ENCODE measurements around the gene SUGT1.

SUGT1 gene

GRCh38 chr13:52737451-52737850 lies 84.8 kb downstream of the SUGT1 start:
- DNase-seq (ENCODE audit: low read depth), result no peak
- H3K4me3 ChIP-seq (ENCODE audit: control insufficient read depth, low read depth, low read length), result no peak overlapping the region
- TF ChIP-seq CTCF (conservative IDR thresholded peaks at IDR 0.05; ENCODE audit: control insufficient read depth, insufficient read depth, low read depth, low read length), result no peak

- DNase-seq (ENCODE audit: low read depth), result no peak
- no peak for TF ChIP-seq CTCF (conservative IDR thresholded peaks at IDR 0.05; ENCODE audit: control insufficient read depth, insufficient read depth, low read depth, low read length)
Observed at GRCh38 chr13:52737965-52738364, 85.3 kb downstream of the SUGT1 start.

GRCh38 chr13:52738719-52739467 lies 86.3 kb downstream of the SUGT1 start:
- no peak for TF ChIP-seq CTCF (conservative IDR thresholded peaks at IDR 0.05; ENCODE audit: control insufficient read depth, insufficient read depth, low read depth, low read length)
- no peak for DNase-seq (ENCODE audit: low read depth)
- no peak overlapping the region for H3K4me3 ChIP-seq (ENCODE audit: control insufficient read depth, low read depth, low read length)

More at GRCh38 chr13:52737965-52738364, 85.3 kb downstream of the SUGT1 start:
- H3K4me3 ChIP-seq (ENCODE audit: control insufficient read depth, low read depth, low read length), result no peak overlapping the region

- H3K4me3 ChIP-seq (ENCODE audit: control insufficient read depth, low read depth, low read length), result no peak within 1 kb of the TSS
- no peak for TF ChIP-seq CTCF (conservative IDR thresholded peaks at IDR 0.05; ENCODE audit: control insufficient read depth, insufficient read depth, low read depth, low read length)
- DNase-seq (ENCODE audit: low read depth), result no peak
Observed at GRCh38 chr13:52739468-52740071, 86.9 kb downstream of the SUGT1 start, which contains the start of gene CNMD. CNMD (minus strand) TSS chr13:52739820; CDS start chr13:52739701, 119 bp downstream.

GRCh38 chr13:52743569-52743968 lies 90.9 kb downstream of the SUGT1 start:
- no peak for TF ChIP-seq CTCF (conservative IDR thresholded peaks at IDR 0.05; ENCODE audit: control insufficient read depth, insufficient read depth, low read depth, low read length)
- no peak for DNase-seq (ENCODE audit: low read depth)
- H3K4me3 ChIP-seq (ENCODE audit: control insufficient read depth, low read depth, low read length), result no peak overlapping the region

GRCh38 chr13:52743988-52744387 lies 91.4 kb downstream of the SUGT1 start:
- TF ChIP-seq CTCF (conservative IDR thresholded peaks at IDR 0.05; ENCODE audit: control insufficient read depth, insufficient read depth, low read depth, low read length), result no peak
- DNase-seq (ENCODE audit: low read depth), result no peak
- H3K4me3 ChIP-seq (ENCODE audit: control insufficient read depth, low read depth, low read length), result no peak overlapping the region

Measured in fibroblast of mammary gland (primary cell).